B cell (primary cell): Measurements from ENCODE around the gene LGALS4. TPM values are rescaled to one million over a fixed set of nuclear protein-coding genes. Genes with fewer than 3 reads are reported as not detected.

Experiments used
- ATAC-seq: fragments of 200-7000 bp; cut with Tn5 transposase; one replicate; pipeline ENCODE4 v1.10.0; 2021; ENCODE audit warnings: low read depth, mild to moderate bottlenecking, moderate number of reproducible peaks, moderate library complexity
- CTCF ChIA-PET: fragments of 350-600 bp; sonication (Branson Sonifier 250); formaldehyde crosslinking; loops from one replicate; lab custom pipeline; 2021; ENCODE audit warnings: antibody characterized with exemption, inconsistent platforms; lab: Charles Lee
- POLR2A ChIA-PET: fragments of 350-600 bp; sonication (Branson Sonifier 250); formaldehyde crosslinking; loops from one replicate; lab custom pipeline; 2021; ENCODE audit warnings: antibody characterized with exemption; lab: Charles Lee
- DNase-seq: peaks from one replicate; pipeline ENCODE4 v3.0.0; 2013
- H2AFZ ChIP-seq: 2 replicates; pipeline ENCODE4 v1.6.1; 2012; ENCODE audit warnings: mild to moderate bottlenecking, low read depth, low read length; ENCODE audit not compliant: insufficient read depth, poor library complexity, severe bottlenecking
- H3K27ac ChIP-seq, 2 donors: 1 replicate in 1 of 2; 2 replicates in 1 of 2; pipeline ENCODE4 v1.5.1; 2012 to 2013; ENCODE audit warnings: low read length in 2 of 2, mild to moderate bottlenecking in 2 of 2, moderate library complexity in 1 of 2
- H3K27me3 ChIP-seq, 4 experiments: fragments of 200-600 bp in 1 of 4; sonication (generic) in 1 of 4; replicated peaks in 1 of 4; 1 replicate in 2 of 4; 2 replicates in 2 of 4; pipeline versions ENCODE4 v1.6.1 to v1.7.0; 2013 to 2016; ENCODE audit warnings: low read length in 3 of 4, mild to moderate bottlenecking in 2 of 4, mixed read lengths in 1 of 4, moderate library complexity in 1 of 4; ENCODE audit not compliant: insufficient read depth in 4 of 4, control insufficient read depth in 3 of 4; ENCODE audit errors: control extremely low read depth in 1 of 4
- H3K36me3 ChIP-seq, 2 experiments: replicated peaks in 1 of 2; 1 replicate in 1 of 2; 2 replicates in 1 of 2; pipeline versions ENCODE4 v1.6.1 to v1.7.1; 2013; ENCODE audit warnings: low read length in 1 of 2; ENCODE audit not compliant: insufficient read depth in 2 of 2, control insufficient read depth in 1 of 2; ENCODE audit errors: control extremely low read depth in 1 of 2, extremely low read depth in 1 of 2
- H3K4me1 ChIP-seq, 2 donors: fragments of 200-600 bp in 1 of 2; sonication (generic) in 1 of 2; 1 replicate in 1 of 2; 2 replicates in 1 of 2; pipeline versions ENCODE4 v1.5.1 to v1.6.1; 2013 to 2017; ENCODE audit warnings: low read length in 2 of 2; ENCODE audit not compliant: control insufficient read depth in 2 of 2, insufficient read depth in 2 of 2
- H3K4me2 ChIP-seq: replicated peaks from 2 replicates; pipeline ENCODE3; 2012; ENCODE audit warnings: mild to moderate bottlenecking, low read depth, low read length; ENCODE audit not compliant: poor library complexity, severe bottlenecking
- H3K4me3 ChIP-seq, 5 experiments: fragments of 200-600 bp in 1 of 5; sonication (generic) in 1 of 5; 1 replicate in 3 of 5; 2 replicates in 2 of 5; pipeline versions ENCODE4 v1.5.1 to v1.7.0; 2011 to 2016; ENCODE audit warnings: low read length in 4 of 5, mild to moderate bottlenecking in 4 of 5, low read depth in 2 of 5, control low read depth in 1 of 5, moderate library complexity in 1 of 5; ENCODE audit not compliant: insufficient read depth in 1 of 5; ENCODE audit errors: control extremely low read depth in 1 of 5, extremely low read depth in 1 of 5
- H3K79me2 ChIP-seq: fragments of 200-600 bp; sonication (generic); one replicate; pipeline ENCODE4 v1.6.0; 2016; ENCODE audit warnings: low read length; ENCODE audit not compliant: control insufficient read depth, insufficient read depth
- H3K9ac ChIP-seq: fragments of 200-600 bp; sonication (generic); 2 replicates; pipeline ENCODE4 v1.6.1; 2017; ENCODE audit warnings: mild to moderate bottlenecking, low read length, moderate library complexity
- H3K9me3 ChIP-seq, 3 donors: one replicate each; pipeline versions ENCODE4 v1.6.1 to v1.7.1; 2013; ENCODE audit warnings: low read length in 2 of 3; ENCODE audit not compliant: control insufficient read depth in 2 of 3, insufficient read depth in 1 of 3; ENCODE audit errors: control extremely low read depth in 1 of 3
- H4K20me1 ChIP-seq: 2 replicates; pipeline ENCODE4 v1.6.0; 2012; ENCODE audit warnings: mild to moderate bottlenecking, low read length; ENCODE audit not compliant: insufficient read depth, control insufficient read depth, poor library complexity, severe bottlenecking
- H3K27ac Mint-ChIP-seq: one replicate; pipeline ENCODE4 v1.8.0; 2021; ENCODE audit warnings: mixed read lengths
- H3K27me3 Mint-ChIP-seq: one replicate; pipeline ENCODE4 v1.8.0; 2021; ENCODE audit warnings: mixed read lengths
- H3K4me1 Mint-ChIP-seq: one replicate; pipeline ENCODE4 v1.8.0; 2021; ENCODE audit warnings: mixed read lengths
- H3K4me3 Mint-ChIP-seq: one replicate; pipeline ENCODE4 v1.8.0; 2021; ENCODE audit warnings: mixed read lengths
- H3K9me3 Mint-ChIP-seq: one replicate; pipeline ENCODE4 v1.8.0; 2022; ENCODE audit warnings: mixed read lengths; ENCODE audit not compliant: insufficient read depth
- CTCF ChIP-seq: fragments of 200-600 bp; IDR thresholded peaks from one replicate; pipeline ENCODE4 v1.8.0; 2022; ENCODE audit warnings: antibody characterized with exemption, mild to moderate bottlenecking
- EZH2 ChIP-seq: IDR thresholded peaks from 2 replicates; pipeline ENCODE4 v1.6.1; 2012; ENCODE audit warnings: borderline replicate concordance, low read depth, mild to moderate bottlenecking, moderate library complexity, low read length; ENCODE audit not compliant: insufficient read depth, poor library complexity, severe bottlenecking
- WGBS: methylation state at CpG from one replicate; pipeline ENCODE4 v1.1.5; 2013; ENCODE audit warnings: missing lambda C conversion rate; ENCODE audit not compliant: insufficient coverage; 5-methylcytosine and 5-hydroxymethylcytosine counted together
- intact Hi-C: fragments of 100-400 bp; cut with micrococcal nuclease; formaldehyde crosslinking; loops from one replicate; pipeline ENCODE4 v1.10.0; 2022
- polyA plus RNA-seq: library from polyadenylated mRNA; depleted of rRNA; stranded (reverse); fragments of >200 nt; gene quantifications from 2 replicates; pipeline ENCODE4 v1.2.3, GENCODE V29; 2012
- total RNA-seq, 2 donors: library from RNA; stranded (reverse); fragments of 120-200 nt in 1 of 2; gene quantifications; 1 replicate in 1 of 2; 2 replicates in 1 of 2; pipeline versions ENCODE4 v1.2.3 to v1.2.4, GENCODE V29; 2013 to 2022

Gene LGALS4
- total and polyA plus RNA-seq, 2 donors (not counting 1 experiment from before 2014, with no cell fraction given): 5.4 to 8.4 TPM

- Mint-ChIP-seq H3K4me1 (peaks cover 23% of the 10 kb centered on the region), H3K27me3 (no peaks in the 10 kb centered on the region), H3K4me3 (no peak overlapping the region), H3K9me3 (no peaks in the 10 kb centered on the region), H3K27ac (peak overlapping the region; percentile 26)
- peaks cover 32% of the 10 kb centered on the region for H4K20me1 ChIP-seq
- peaks cover 10 to 18% of the 10 kb centered on the region in 2 donors for H3K4me1 ChIP-seq
- ATAC-seq: no peak
- intact Hi-C loops: loop anchor here (5.0 kb wide), 1 partner anchor 102 kb away; no protein-coding TSS in a partner anchor
- no peak overlapping the region for H3K27ac ChIP-seq
- POLR2A ChIA-PET: no interaction called here
- WGBS: 92% methylated on average over 6 of the region's 6 CpGs
- no peak overlapping the region for H3K4me3 ChIP-seq
- H3K36me3 ChIP-seq: peaks cover 11 to 44% of the 10 kb centered on the region in 2 experiments
- no peak overlapping the region for H2AFZ ChIP-seq
- TF ChIP-seq CTCF: no peak
- TF ChIP-seq EZH2: no peak
- no peak for DNase-seq
- CTCF ChIA-PET: interaction anchor here (0.5 to 2.8 kb wide), 3 partner anchors 10 to 53 kb away, joined by 3 to 11 read pairs (median 7); no protein-coding TSS in a partner anchor
- no peaks in the 10 kb centered on the region for H3K27me3 ChIP-seq
- no peaks in the 10 kb centered on the region for H3K9me3 ChIP-seq
- H3K4me2 ChIP-seq: no peak overlapping the region
- no peak overlapping the region for H3K9ac ChIP-seq
- H3K79me2 ChIP-seq: peaks cover 37% of the 10 kb centered on the region
Observed at GRCh38 chr19:38834590-38834989, 21.8 kb upstream of the LGALS4 start.

- Histone ChIP-seq H4K20me1 (peaks cover 27% of the 10 kb centered on the region), H2AFZ (no peak overlapping the region), H3K9me3 (no peaks in the 10 kb centered on the region), H3K4me1 (peaks cover 10 to 18% of the 10 kb centered on the region in 2 donors), H3K27ac (no peak overlapping the region), H3K36me3 (peaks cover 11 to 39% of the 10 kb centered on the region in 2 experiments), H3K9ac (no peak overlapping the region), H3K27me3 (no peaks in the 10 kb centered on the region), H3K4me2 (no peak overlapping the region), H3K79me2 (peaks cover 38% of the 10 kb centered on the region), H3K4me3 (no peak overlapping the region)
- H3K4me1 Mint-ChIP-seq: peaks cover 23% of the 10 kb centered on the region
- TF ChIP-seq CTCF (no peak), EZH2 (no peak)
- intact Hi-C loops: loop anchor here (5.0 kb wide), 1 partner anchor 102 kb away; no protein-coding TSS in a partner anchor
- no peak overlapping the region for H3K4me3 Mint-ChIP-seq
- CTCF ChIA-PET: interaction anchor here (1.1 to 2.8 kb wide), 3 partner anchors 34 to 53 kb away, joined by 3 to 11 read pairs (median 7); no protein-coding TSS in a partner anchor
- no peaks in the 10 kb centered on the region for H3K27me3 Mint-ChIP-seq
- no peak overlapping the region for H3K27ac Mint-ChIP-seq
- H3K9me3 Mint-ChIP-seq: no peaks in the 10 kb centered on the region
- ATAC-seq: no peak
- WGBS: no CpG with 5 or more reads among the region's 4 CpGs
- DNase-seq: no peak
- POLR2A ChIA-PET: interaction anchor here (1.0 kb wide), 1 partner anchor 30 kb away, joined by 3 read pairs; no protein-coding TSS in a partner anchor
Observed at GRCh38 chr19:38834104-38834490, 21.4 kb upstream of the LGALS4 start.
